Duodenal mucosa (tissue), 2 donors: ENCODE measurements around the gene MYL4.
"Not testable (repeated sequence)": the region's sequence is repeated elsewhere in the genome, so short reads cannot be mapped to it uniquely, and the experiment has no call there.

ENCODE experiments used
- H3K27ac ChIP-seq: one replicate; pipeline ENCODE4 v1.7.0; 2013; ENCODE audit warnings: low read depth, low read length
- H3K27me3 ChIP-seq, 2 donors: one replicate each; pipeline ENCODE4 v1.7.0; 2013; ENCODE audit warnings: low read length in 2 of 2, control low read depth in 1 of 2; ENCODE audit not compliant: insufficient read depth in 2 of 2, control insufficient read depth in 1 of 2
- H3K36me3 ChIP-seq, 2 donors: one replicate each; pipeline ENCODE4 v1.7.0; 2013; ENCODE audit warnings: low read length in 2 of 2, control low read depth in 1 of 2; ENCODE audit not compliant: insufficient read depth in 2 of 2, control insufficient read depth in 1 of 2
- H3K4me1 ChIP-seq, 2 donors: one replicate each; pipeline ENCODE4 v1.7.0; 2013; ENCODE audit warnings: low read length in 2 of 2, control low read depth in 1 of 2; ENCODE audit not compliant: insufficient read depth in 2 of 2, control insufficient read depth in 1 of 2
- H3K4me3 ChIP-seq, 2 donors: one replicate each; pipeline ENCODE4 v1.7.0; 2013; ENCODE audit warnings: low read length in 2 of 2, low read depth in 1 of 2
- H3K9ac ChIP-seq, 2 donors: one replicate each; pipeline ENCODE4 v1.7.0; 2013; ENCODE audit warnings: low read length in 2 of 2, low read depth in 1 of 2
- H3K9me3 ChIP-seq, 2 donors: one replicate each; pipeline ENCODE4 v1.7.0; 2013; ENCODE audit warnings: low read length in 2 of 2, control low read depth in 1 of 2; ENCODE audit not compliant: control insufficient read depth in 1 of 2

The MYL4 gene

GRCh38 chr17:47219621-47220475 lies 10.7 kb downstream of the MYL4 start:
- no peak overlapping the region for H3K27ac ChIP-seq
- H3K9ac ChIP-seq: no peak overlapping the region
- H3K27me3 ChIP-seq: no peaks in the 10 kb centered on the region
- H3K4me3 ChIP-seq: no peak overlapping the region
- no peaks in the 10 kb centered on the region for H3K9me3 ChIP-seq
- no peaks in the 10 kb centered on the region for H3K36me3 ChIP-seq
- H3K4me1 ChIP-seq: peaks cover 34 to 45% of the 10 kb centered on the region in 2 donors

DNA sequence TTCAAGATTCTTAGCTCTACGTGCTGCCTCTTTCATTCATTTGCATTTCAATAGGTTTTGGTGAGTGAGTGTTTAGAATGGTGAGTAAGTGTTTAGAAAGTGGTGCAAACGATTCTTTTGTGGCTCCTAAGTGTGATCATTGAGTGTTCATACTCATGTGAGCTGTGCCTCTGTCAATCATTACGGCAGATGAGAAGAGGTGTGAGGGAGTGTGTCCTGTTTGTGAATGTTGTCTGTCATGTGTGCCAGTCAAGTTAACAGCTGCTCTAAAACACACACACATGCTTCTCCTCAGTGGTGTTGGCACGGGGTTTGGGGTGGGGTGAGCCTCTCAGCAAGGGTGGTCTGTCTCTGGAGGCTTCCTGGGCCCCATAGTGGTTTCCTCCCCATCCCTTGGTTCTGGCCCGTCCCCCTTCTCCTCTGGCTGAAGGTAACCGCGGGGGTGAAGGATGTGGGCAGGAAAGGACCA lies 11.4 kb downstream of the MYL4 start:
- H3K9me3 ChIP-seq: no peaks in the 10 kb centered on the region
- H3K4me1 ChIP-seq: peaks cover 40 to 53% of the 10 kb centered on the region in 2 donors
- H3K4me3 ChIP-seq: no peak overlapping the region
- H3K27ac ChIP-seq: no peak overlapping the region
- H3K9ac ChIP-seq: no peak overlapping the region
- H3K36me3 ChIP-seq: no peaks in the 10 kb centered on the region
- no peaks in the 10 kb centered on the region for H3K27me3 ChIP-seq

DNA sequence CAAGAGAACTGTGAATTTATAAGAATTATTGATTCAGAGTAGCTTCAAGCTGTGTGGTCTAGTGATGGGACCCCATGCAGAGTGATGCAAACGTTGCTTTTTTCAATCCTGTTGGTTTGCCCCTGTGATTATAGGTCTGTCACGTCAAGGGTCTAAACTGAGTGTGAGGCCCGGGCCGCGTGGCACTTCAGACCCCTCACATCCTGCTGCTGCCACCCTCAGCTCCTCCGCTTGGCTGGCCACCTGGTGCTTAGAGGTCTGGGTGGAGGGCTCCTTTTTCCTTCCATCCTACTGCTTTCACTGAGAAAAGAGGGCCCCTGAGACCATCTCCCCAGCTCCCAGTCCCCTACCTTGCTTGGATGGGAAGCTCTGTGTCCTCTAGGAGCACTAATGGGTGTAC lies 12.0 kb downstream of the MYL4 start:
- no peak overlapping the region for H3K4me3 ChIP-seq
- H3K27ac ChIP-seq: no peak overlapping the region
- no peak overlapping the region for H3K9ac ChIP-seq
- H3K27me3 ChIP-seq: no peaks in the 10 kb centered on the region
- peaks cover 40 to 58% of the 10 kb centered on the region in 2 donors for H3K4me1 ChIP-seq
- no peaks in the 10 kb centered on the region for H3K9me3 ChIP-seq
- no peaks in the 10 kb centered on the region for H3K36me3 ChIP-seq

GRCh38 chr17:47222047-47222446 lies 12.9 kb downstream of the MYL4 start:
- Histone ChIP-seq H3K4me1 (peaks cover 40 to 62% of the 10 kb centered on the region in 2 donors), H3K36me3 (no peaks in the 10 kb centered on the region), H3K27ac (no peak overlapping the region), H3K9me3 (no peaks in the 10 kb centered on the region), H3K9ac (no peak overlapping the region), H3K27me3 (no peaks in the 10 kb centered on the region), H3K4me3 (peak overlapping the region in 1 of 2 donors; percentile 31)

GRCh38 chr17:47223007-47223406 lies 13.9 kb downstream of the MYL4 start:
- no peak overlapping the region for H3K27ac ChIP-seq
- H3K36me3 ChIP-seq: no peaks in the 10 kb centered on the region
- no peaks in the 10 kb centered on the region for H3K27me3 ChIP-seq
- H3K4me1 ChIP-seq: peaks cover 40 to 62% of the 10 kb centered on the region in 2 donors
- no peaks in the 10 kb centered on the region for H3K9me3 ChIP-seq
- H3K4me3 ChIP-seq: no peak overlapping the region
- H3K9ac ChIP-seq: no peak overlapping the region

GRCh38 chr17:47223460-47223859 lies 14.3 kb downstream of the MYL4 start:
- peaks cover 40 to 62% of the 10 kb centered on the region in 2 donors for H3K4me1 ChIP-seq
- no peak overlapping the region for H3K27ac ChIP-seq
- H3K36me3 ChIP-seq: no peaks in the 10 kb centered on the region
- H3K4me3 ChIP-seq: no peak overlapping the region
- H3K9me3 ChIP-seq: no peaks in the 10 kb centered on the region
- no peak overlapping the region for H3K9ac ChIP-seq
- no peaks in the 10 kb centered on the region for H3K27me3 ChIP-seq

DNA sequence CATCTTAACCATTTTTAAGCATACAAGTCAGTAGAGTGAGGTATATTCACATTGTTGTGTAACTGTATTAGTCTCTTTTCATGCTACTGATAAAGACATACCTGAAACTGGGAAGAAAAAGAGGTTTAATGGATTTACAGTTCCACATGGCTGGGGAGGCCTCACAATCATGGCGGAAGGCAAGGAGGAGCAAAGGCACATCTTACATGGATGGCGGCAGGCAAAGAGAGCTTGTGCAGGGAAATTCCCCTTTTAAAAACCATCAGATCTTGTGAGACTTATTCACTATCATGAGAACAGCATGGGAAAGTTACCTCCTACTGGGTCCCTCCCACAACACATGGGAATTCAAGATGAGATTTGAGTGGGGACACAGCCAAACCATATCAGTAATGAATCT lies 14.9 kb downstream of the MYL4 start:
- not testable (repeated sequence) for H3K27me3 ChIP-seq, H3K9ac ChIP-seq, H3K36me3 ChIP-seq, H3K9me3 ChIP-seq, H3K4me3 ChIP-seq, H3K27ac ChIP-seq
- peaks cover 35 to 58% of the 10 kb centered on the region in 2 donors for H3K4me1 ChIP-seq

DNA sequence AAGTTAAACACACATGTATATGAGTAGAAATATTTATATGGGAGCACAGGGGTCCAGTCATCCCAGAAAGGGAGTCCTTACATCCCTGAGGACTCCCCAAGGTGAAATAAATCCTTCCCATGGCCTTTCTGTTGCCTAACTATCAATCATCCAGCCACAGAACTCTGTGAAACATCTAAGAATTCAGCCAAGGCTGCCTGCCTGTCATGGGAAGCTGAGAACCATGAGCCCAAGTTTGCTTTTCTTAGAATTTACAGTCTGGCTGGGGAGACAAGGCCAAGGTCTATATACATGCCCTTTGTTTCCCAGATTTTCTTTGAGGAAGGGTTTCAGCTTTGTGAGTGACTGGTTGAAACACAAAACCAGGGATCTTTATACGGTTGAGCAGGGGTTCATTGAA lies 15.8 kb downstream of the MYL4 start:
- H3K36me3 ChIP-seq: no peaks in the 10 kb centered on the region
- peaks cover 37 to 58% of the 10 kb centered on the region in 2 donors for H3K4me1 ChIP-seq
- H3K27me3 ChIP-seq: no peaks in the 10 kb centered on the region
- no peak overlapping the region for H3K4me3 ChIP-seq
- H3K27ac ChIP-seq: peak overlapping the region; percentile 41
- H3K9me3 ChIP-seq: no peaks in the 10 kb centered on the region
- peak overlapping the region in 1 of 2 donors; percentile 9 for H3K9ac ChIP-seq

GRCh38 chr17:47225436-47225858 lies 16.3 kb downstream of the MYL4 start:
- H3K4me3 ChIP-seq: no peak overlapping the region
- peaks cover 41 to 58% of the 10 kb centered on the region in 2 donors for H3K4me1 ChIP-seq
- peak overlapping the region in 1 of 2 donors; percentile 9 for H3K9ac ChIP-seq
- no peaks in the 10 kb centered on the region for H3K9me3 ChIP-seq
- peak overlapping the region; percentile 43 for H3K27ac ChIP-seq
- H3K27me3 ChIP-seq: no peaks in the 10 kb centered on the region
- no peaks in the 10 kb centered on the region for H3K36me3 ChIP-seq

GRCh38 chr17:47225911-47226688 lies 17.0 kb downstream of the MYL4 start:
- H3K4me3 ChIP-seq: no peak overlapping the region
- peaks cover 41 to 60% of the 10 kb centered on the region in 2 donors for H3K4me1 ChIP-seq
- H3K27me3 ChIP-seq: no peaks in the 10 kb centered on the region
- H3K9ac ChIP-seq: no peak overlapping the region
- H3K9me3 ChIP-seq: no peaks in the 10 kb centered on the region
- H3K27ac ChIP-seq: peak overlapping the region; percentile 43
- no peaks in the 10 kb centered on the region for H3K36me3 ChIP-seq
